ENCODE measurements around the gene UGT8. TPM values are rescaled to one million over a fixed set of nuclear protein-coding genes. Genes with fewer than 3 reads are reported as not detected.

Gene UGT8
- polyA plus RNA-seq, 1 of the 3 experiments (the other 2 are of a cell fraction), result not detected

GRCh38 chr4:114674080-114674479 lies 75.5 kb downstream of the UGT8 start (continued):
- TF ChIP-seq IRF3 (IDR thresholded peaks at IDR 0.05; ENCODE audit: low read depth, low read length) (no peak), MEF2A (IDR thresholded peaks at IDR 0.05; ENCODE audit: borderline replicate concordance, low read depth) (no peak)

GRCh38 chr4:114677346-114677979 lies 78.9 kb downstream of the UGT8 start:
- H4K20me1 ChIP-seq (ENCODE audit: insufficient read depth), result no peaks in the 10 kb centered on the region
- no peak overlapping the region for H3K4me3 ChIP-seq (ENCODE audit: low read depth in 2 of 2, low read length in 1 of 2)
- ChIA-PET CTCF (interaction anchor here (0.6 to 0.9 kb wide), 2 partner anchors 17 to 868 kb away, joined by 3 read pairs; no protein-coding TSS in a partner anchor), POLR2A (no interaction called here)
- 6% methylated on average over 1 of the region's 1 CpG for WGBS (ENCODE audit: low lambda C conversion rate)
- H3K79me2 ChIP-seq (ENCODE audit: insufficient read depth), result no peaks in the 10 kb centered on the region
- TF ChIP-seq EZH2phosphoT487 (IDR thresholded peaks at IDR 0.05; ENCODE audit: borderline replicate concordance, low read depth), result no peak
- TF ChIP-seq FOSL2 (IDR thresholded peaks at IDR 0.05; ENCODE audit: borderline replicate concordance, low read depth), result no peak
- no peak for TF ChIP-seq RCOR1 (IDR thresholded peaks at IDR 0.05; ENCODE audit: low read length)
- no peaks in the 10 kb centered on the region for H3K9me3 ChIP-seq
- H2AFZ ChIP-seq (ENCODE audit: low read depth), result no peak overlapping the region
- H3K4me2 ChIP-seq, result no peak overlapping the region
- no peaks in the 10 kb centered on the region for H3K9me2 ChIP-seq
- H3K27ac ChIP-seq (ENCODE audit: low read depth in 2 of 2, low read length in 1 of 2), result no peak overlapping the region
- no peak for DNase-seq
- no peaks in the 10 kb centered on the region for H3F3A ChIP-seq (replicated peaks; ENCODE audit: insufficient read depth)
- H3K4me1 ChIP-seq (ENCODE audit: control insufficient read depth in 1 of 2, insufficient read depth in 2 of 2, low read depth in 1 of 2, low read length in 1 of 2), result no peaks in the 10 kb centered on the region
- no peaks in the 10 kb centered on the region for H3K36me3 ChIP-seq (replicated peaks in 1 of 2; ENCODE audit: control insufficient read depth in 1 of 2, insufficient read depth in 2 of 2, low read length in 1 of 2)
- no peak overlapping the region for H3K9ac ChIP-seq
- H3K27me3 ChIP-seq (ENCODE audit: insufficient read depth), result peaks cover 5% of the 10 kb centered on the region; the same call in 1 of the 2 replicates

DNA sequence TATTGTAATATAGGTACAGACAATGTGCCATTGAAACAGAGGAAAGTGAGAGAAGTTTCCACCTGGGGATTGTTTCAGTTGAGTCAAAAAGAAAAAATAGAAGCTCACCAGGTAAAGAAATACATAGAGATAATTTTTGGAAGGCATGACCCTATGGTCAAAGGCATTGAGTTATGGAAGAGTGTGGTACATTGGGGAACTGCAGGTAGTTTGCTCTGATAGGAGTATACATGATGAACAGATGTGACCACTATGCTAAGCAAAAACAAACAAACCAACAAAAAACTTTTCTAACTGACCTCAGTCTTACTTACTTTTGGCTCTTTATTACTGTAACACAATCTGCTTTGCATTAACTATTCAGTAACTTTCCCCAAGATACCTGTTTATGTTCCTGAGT lies 85.9 kb downstream of the UGT8 start:
- CTCF ChIA-PET, result no interaction called here
- DNase-seq, result no peak
- H4K20me1 ChIP-seq (ENCODE audit: insufficient read depth), result no peaks in the 10 kb centered on the region
- H3K4me1 ChIP-seq (ENCODE audit: control insufficient read depth in 1 of 2, insufficient read depth in 2 of 2, low read depth in 1 of 2, low read length in 1 of 2), result no peaks in the 10 kb centered on the region
- H3F3A ChIP-seq (replicated peaks; ENCODE audit: insufficient read depth), result no peaks in the 10 kb centered on the region
- H3K9me3 ChIP-seq, result no peaks in the 10 kb centered on the region
- H2AFZ ChIP-seq (ENCODE audit: low read depth), result no peak overlapping the region
- POLR2A ChIA-PET, result no interaction called here
- no peak overlapping the region for H3K4me3 ChIP-seq (ENCODE audit: low read depth in 2 of 2, low read length in 1 of 2)
- H3K27ac ChIP-seq (ENCODE audit: low read depth in 2 of 2, low read length in 1 of 2), result no peak overlapping the region
- no peaks in the 10 kb centered on the region for H3K36me3 ChIP-seq (replicated peaks in 1 of 2; ENCODE audit: control insufficient read depth in 1 of 2, insufficient read depth in 2 of 2, low read length in 1 of 2)
- H3K9ac ChIP-seq, result no peak overlapping the region
- H3K27me3 ChIP-seq (ENCODE audit: insufficient read depth), result peaks cover 5% of the 10 kb centered on the region; the same call in 1 of the 2 replicates
- H3K9me2 ChIP-seq, result no peaks in the 10 kb centered on the region
- no peaks in the 10 kb centered on the region for H3K79me2 ChIP-seq (ENCODE audit: insufficient read depth)
- H3K4me2 ChIP-seq, result no peak overlapping the region
- TF ChIP-seq CHD2 (IDR thresholded peaks at IDR 0.05; ENCODE audit: low read length, partially characterized antibody), result no peak
- TF ChIP-seq RXRA (IDR thresholded peaks at IDR 0.05; ENCODE audit: borderline replicate concordance, low read depth), result no peak
- no peak for TF ChIP-seq NFIC (IDR thresholded peaks at IDR 0.05; ENCODE audit: borderline replicate concordance)
- no peak for TF ChIP-seq TAF1 (IDR thresholded peaks at IDR 0.05; ENCODE audit: borderline replicate concordance, low read depth, low read length)
- TF ChIP-seq USF1 (IDR thresholded peaks at IDR 0.05; ENCODE audit: borderline replicate concordance, low read depth), result no peak
- TF ChIP-seq, protein P1, sequence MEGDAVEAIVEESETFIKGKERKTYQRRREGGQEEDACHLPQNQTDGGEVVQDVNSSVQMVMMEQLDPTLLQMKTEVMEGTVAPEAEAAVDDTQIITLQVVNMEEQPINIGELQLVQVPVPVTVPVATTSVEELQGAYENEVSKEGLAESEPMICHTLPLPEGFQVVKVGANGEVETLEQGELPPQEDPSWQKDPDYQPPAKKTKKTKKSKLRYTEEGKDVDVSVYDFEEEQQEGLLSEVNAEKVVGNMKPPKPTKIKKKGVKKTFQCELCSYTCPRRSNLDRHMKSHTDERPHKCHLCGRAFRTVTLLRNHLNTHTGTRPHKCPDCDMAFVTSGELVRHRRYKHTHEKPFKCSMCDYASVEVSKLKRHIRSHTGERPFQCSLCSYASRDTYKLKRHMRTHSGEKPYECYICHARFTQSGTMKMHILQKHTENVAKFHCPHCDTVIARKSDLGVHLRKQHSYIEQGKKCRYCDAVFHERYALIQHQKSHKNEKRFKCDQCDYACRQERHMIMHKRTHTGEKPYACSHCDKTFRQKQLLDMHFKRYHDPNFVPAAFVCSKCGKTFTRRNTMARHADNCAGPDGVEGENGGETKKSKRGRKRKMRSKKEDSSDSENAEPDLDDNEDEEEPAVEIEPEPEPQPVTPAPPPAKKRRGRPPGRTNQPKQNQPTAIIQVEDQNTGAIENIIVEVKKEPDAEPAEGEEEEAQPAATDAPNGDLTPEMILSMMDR (IDR thresholded peaks at IDR 0.05), result no peak
- no peak for TF ChIP-seq NRF1 (IDR thresholded peaks at IDR 0.05; ENCODE audit: low read depth, low read length)
- no peak for TF ChIP-seq RFX5 (IDR thresholded peaks at IDR 0.05; ENCODE audit: low read length)
- no peak for TF ChIP-seq MAX (IDR thresholded peaks at IDR 0.05; ENCODE audit: low read depth)
- TF ChIP-seq FOXM1 (IDR thresholded peaks at IDR 0.05; ENCODE audit: low read depth), result no peak
- TF ChIP-seq MXI1 (IDR thresholded peaks at IDR 0.05; ENCODE audit: low read depth, low read length), result no peak
- no peak for TF ChIP-seq POLR2AphosphoS5 (IDR thresholded peaks at IDR 0.05; ENCODE audit: low read depth, low read length)
- no peak for TF ChIP-seq EZH2phosphoT487 (IDR thresholded peaks at IDR 0.05; ENCODE audit: borderline replicate concordance, low read depth)
- TF ChIP-seq SIN3A (IDR thresholded peaks at IDR 0.05; ENCODE audit: borderline replicate concordance, low read depth, low read length), result no peak
- TF ChIP-seq ELF1 (IDR thresholded peaks at IDR 0.05), result no peak
- TF ChIP-seq MEF2A (IDR thresholded peaks at IDR 0.05; ENCODE audit: borderline replicate concordance, low read depth), result no peak
- no peak for TF ChIP-seq GATA2 (CRISPR knock-in tag; IDR thresholded peaks at IDR 0.05)
- no peak for TF ChIP-seq ZBTB33 (IDR thresholded peaks at IDR 0.05; ENCODE audit: borderline replicate concordance, low read depth)

All from SK-N-SH (cell line).